ENCODE results near the gene ZNF821.
A peak's percentile ranks its signal among the peaks of the same experiment; 100 is the strongest.
"Not testable (repeated sequence)": the region's sequence is repeated elsewhere in the genome, so short reads cannot be mapped to it uniquely, and the experiment has no call there.

Gene ZNF821

GRCh38 chr16:71902656-71903365 is 18.8 kb upstream of the ZNF821 start:
- no peak for DNase-seq (ENCODE audit: low spot score)
- no peak for FAIRE-seq

GRCh38 chr16:71899171-71899570 is 15.2 kb upstream of the ZNF821 start:
- no peak for DNase-seq (ENCODE audit: low spot score)
- no peak for FAIRE-seq

- DNase-seq (ENCODE audit: low spot score) = no peak
- FAIRE-seq = no peak
These were observed 12.9 kb upstream of the ZNF821 start for GRCh38 chr16:71896764-71897368.

- FAIRE-seq (no peak), DNase-seq (ENCODE audit: low spot score) (peak; percentile 31)
These were observed 11.8 kb upstream of the ZNF821 start for GRCh38 chr16:71895679-71896365.

- DNase-seq (ENCODE audit: low spot score) (peak; percentile 98), FAIRE-seq (peak; percentile 48)
These were observed 11.1 kb upstream of the ZNF821 start, which contains the start of gene IST1 for GRCh38 chr16:71894921-71895678. TSS of gene IST1 (plus strand) at chr16:71895531. CDS start at chr16:71915641, 20,110 bp downstream.

- FAIRE-seq = no peak
- peak; percentile 8 for DNase-seq (ENCODE audit: low spot score)
These were observed 10.4 kb upstream of the ZNF821 start for GRCh38 chr16:71894229-71894920.

GRCh38 chr16:71893888-71894228 is 9.9 kb upstream of the ZNF821 start:
- FAIRE-seq (no peak), DNase-seq (ENCODE audit: low spot score) (no peak)

GRCh38 chr16:71889147-71889546 is 5.2 kb upstream of the ZNF821 start:
- FAIRE-seq (no peak), DNase-seq (ENCODE audit: low spot score) (no peak)

GRCh38 chr16:71885261-71885650 is 1.3 kb upstream of the ZNF821 start:
- DNase-seq (ENCODE audit: low spot score) = no peak
- no peak for FAIRE-seq

- DNase-seq (ENCODE audit: low spot score) (peak; percentile 42), FAIRE-seq (no peak)
These were observed 674 bp downstream of the ZNF821 start for GRCh38 chr16:71883168-71883848.

- DNase-seq (ENCODE audit: low spot score) (peak; percentile 70), FAIRE-seq (no peak)
These were observed 1.3 kb downstream of the ZNF821 start for GRCh38 chr16:71882505-71883167.

GRCh38 chr16:71880176-71880575 is 3.8 kb downstream of the ZNF821 start:
- DNase-seq (ENCODE audit: low spot score) (no peak), FAIRE-seq (no peak)

- FAIRE-seq = no peak
- DNase-seq (ENCODE audit: low spot score) = no peak
These were observed 5.1 kb downstream of the ZNF821 start for GRCh38 chr16:71878911-71879310.

- FAIRE-seq = no peak
- DNase-seq (ENCODE audit: low spot score) = no peak
These were observed 10.8 kb downstream of the ZNF821 start for GRCh38 chr16:71873199-71873598.

- FAIRE-seq (no peak), DNase-seq (ENCODE audit: low spot score) (no peak)
These were observed 13.2 kb downstream of the ZNF821 start for GRCh38 chr16:71870818-71871217.

- DNase-seq (ENCODE audit: low spot score) (no peak), FAIRE-seq (no peak)
These were observed 14.9 kb downstream of the ZNF821 start for GRCh38 chr16:71869089-71869488.

- FAIRE-seq (no peak), DNase-seq (ENCODE audit: low spot score) (no peak)
These were observed 16.0 kb downstream of the ZNF821 start for GRCh38 chr16:71867939-71868338.

- not testable (repeated sequence) for FAIRE-seq; DNase-seq (ENCODE audit: low spot score)
These were observed 16.8 kb downstream of the ZNF821 start for GRCh38 chr16:71867175-71867574.

- DNase-seq (ENCODE audit: low spot score) (no peak), FAIRE-seq (no peak)
These were observed 18.7 kb downstream of the ZNF821 start for GRCh38 chr16:71865173-71865863.
